H9 (cell line): ENCODE results near the gene RABL6. TPM values are rescaled to one million over a fixed set of nuclear protein-coding genes. Genes with fewer than 3 reads are reported as not detected.

Source experiments
- DNase-seq: peaks from one replicate; pipeline ENCODE4 v3.0.0-alpha.2; 2017
- H2AFZ ChIP-seq: one replicate; pipeline ENCODE4 v1.6.1; 2013; ENCODE audit warnings: mild to moderate bottlenecking, low read length, control low read depth, moderate library complexity
- H2AK5ac ChIP-seq: 2 replicates; pipeline ENCODE4 v1.6.1; 2013; ENCODE audit warnings: low read length, control low read depth, mixed read lengths; ENCODE audit not compliant: insufficient read length
- H2BK120ac ChIP-seq: one replicate; pipeline ENCODE4 v1.6.1; 2013; ENCODE audit warnings: low read depth, mild to moderate bottlenecking, low read length, control low read depth, inconsistent platforms; ENCODE audit not compliant: poor library complexity, severe bottlenecking
- H2BK12ac ChIP-seq: 2 replicates; pipeline ENCODE4 v1.6.1; 2013; ENCODE audit warnings: low read length, control low read depth, mixed read lengths, low read depth; ENCODE audit not compliant: insufficient read length
- H2BK15ac ChIP-seq: 2 replicates; pipeline ENCODE4 v1.6.1; 2013; ENCODE audit warnings: low read depth, low read length, control low read depth
- H2BK20ac ChIP-seq: one replicate; pipeline ENCODE4 v1.6.1; 2013; ENCODE audit warnings: low read depth, mild to moderate bottlenecking, low read length, control low read depth, inconsistent platforms; ENCODE audit not compliant: poor library complexity, severe bottlenecking
- H2BK5ac ChIP-seq: 2 replicates; pipeline ENCODE4 v1.6.1; 2013; ENCODE audit warnings: low read length, control low read depth, mixed read lengths; ENCODE audit not compliant: insufficient read length
- H3K14ac ChIP-seq: 2 replicates; pipeline ENCODE4 v1.6.1; 2013; ENCODE audit warnings: low read length, control low read depth; ENCODE audit not compliant: insufficient read depth
- H3K18ac ChIP-seq: 2 replicates; pipeline ENCODE4 v1.6.1; 2013; ENCODE audit warnings: low read depth, mild to moderate bottlenecking, mixed read lengths, low read length, control low read depth; ENCODE audit not compliant: insufficient read length
- H3K23ac ChIP-seq: 2 replicates; pipeline ENCODE4 v1.6.1; 2013; ENCODE audit warnings: low read length, control low read depth, mixed read lengths, low read depth; ENCODE audit not compliant: insufficient read length
- H3K23me2 ChIP-seq: 2 replicates; pipeline ENCODE4 v1.6.1; 2013; ENCODE audit warnings: low read depth, mild to moderate bottlenecking, mixed read lengths, low read length, control low read depth; ENCODE audit not compliant: insufficient read length, poor library complexity, severe bottlenecking
- H3K27ac ChIP-seq: 2 replicates; pipeline ENCODE4 v1.5.1; 2013; ENCODE audit warnings: low read length, control low read depth, mixed read lengths, low read depth; ENCODE audit not compliant: insufficient read length
- H3K27me3 ChIP-seq: 2 replicates; pipeline ENCODE4 v1.6.1; 2013; ENCODE audit warnings: low read length, control low read depth, inconsistent platforms; ENCODE audit not compliant: insufficient read depth
- H3K4ac ChIP-seq: 2 replicates; pipeline ENCODE4 v1.6.1; 2013; ENCODE audit warnings: low read depth, mild to moderate bottlenecking, control low read depth, inconsistent platforms, low read length, moderate library complexity
- H3K4me1 ChIP-seq: 2 replicates; pipeline ENCODE4 v1.6.1; 2013; ENCODE audit warnings: low read length, control low read depth, inconsistent platforms; ENCODE audit not compliant: insufficient read depth
- H3K4me2 ChIP-seq: 2 replicates; pipeline ENCODE4 v1.6.1; 2013; ENCODE audit warnings: low read length, control low read depth, mixed read lengths; ENCODE audit not compliant: insufficient read length, insufficient read depth
- H3K56ac ChIP-seq: 2 replicates; pipeline ENCODE4 v1.6.1; 2013; ENCODE audit warnings: low read depth, mild to moderate bottlenecking, mixed read lengths, low read length, control low read depth; ENCODE audit not compliant: insufficient read length
- H3K79me1 ChIP-seq: 2 replicates; pipeline ENCODE4 v1.6.1; 2013; ENCODE audit warnings: low read depth, mild to moderate bottlenecking, moderate library complexity, low read length, control low read depth, inconsistent platforms; ENCODE audit not compliant: insufficient read depth, poor library complexity, severe bottlenecking
- H3K79me2 ChIP-seq: 2 replicates; pipeline ENCODE4 v1.6.1; 2013; ENCODE audit warnings: low read length, control low read depth, inconsistent platforms; ENCODE audit not compliant: insufficient read depth
- H3K9ac ChIP-seq: 2 replicates; pipeline ENCODE4 v1.6.1; 2013; ENCODE audit warnings: low read length, control low read depth, mixed read lengths; ENCODE audit not compliant: insufficient read length; ENCODE audit errors: extremely low read depth
- H3K9me3 ChIP-seq: one replicate; pipeline ENCODE4 v1.6.1; 2013; ENCODE audit warnings: low read depth, low read length, inconsistent platforms; ENCODE audit not compliant: control insufficient read depth
- H3T11ph ChIP-seq: one replicate; pipeline ENCODE4 v1.6.1; 2013; ENCODE audit warnings: mild to moderate bottlenecking, low read length, control low read depth, inconsistent platforms
- H4K20me1 ChIP-seq: one replicate; pipeline ENCODE4 v1.6.1; 2013; ENCODE audit not compliant: control insufficient read depth, insufficient read length, insufficient read depth
- H4K5ac ChIP-seq: 2 replicates; pipeline ENCODE4 v1.6.1; 2013; ENCODE audit warnings: low read depth, mild to moderate bottlenecking, mixed read lengths, low read length, control low read depth; ENCODE audit not compliant: insufficient read length
- H4K8ac ChIP-seq: replicated peaks from 2 replicates; pipeline ENCODE4 v1.6.1; 2013; ENCODE audit warnings: low read length, control low read depth, mixed read lengths, low read depth; ENCODE audit not compliant: insufficient read length
- H4K91ac ChIP-seq: 2 replicates; pipeline ENCODE4 v1.6.1; 2013; ENCODE audit warnings: low read depth, mild to moderate bottlenecking, moderate library complexity, mixed read lengths, low read length, control low read depth; ENCODE audit not compliant: insufficient read length
- H3K27ac Mint-ChIP-seq, 3 experiments: 2 replicates in 2 of 3; 3 replicates in 1 of 3; pipeline ENCODE4 v1.8.0; 2020 to 2021; ENCODE audit warnings: mixed read lengths in 3 of 3, mild to moderate bottlenecking in 1 of 3, moderate library complexity in 1 of 3
- H3K27me3 Mint-ChIP-seq: 2 replicates; pipeline ENCODE4 v1.8.0; 2021; ENCODE audit warnings: low read depth, mild to moderate bottlenecking, moderate library complexity, mixed read lengths
- H3K36me3 Mint-ChIP-seq, 3 experiments: 2 replicates in 2 of 3; 3 replicates in 1 of 3; pipeline ENCODE4 v1.8.0; 2020 to 2021; ENCODE audit warnings: low read depth in 3 of 3, mixed read lengths in 3 of 3; ENCODE audit not compliant: insufficient read depth in 1 of 3
- H3K4me1 Mint-ChIP-seq, 2 experiments: 2 replicates each; pipeline ENCODE4 v1.8.0; 2020; ENCODE audit warnings: mixed read lengths in 2 of 2
- H3K4me3 Mint-ChIP-seq, 2 experiments: 2 replicates in 1 of 2; 3 replicates in 1 of 2; pipeline ENCODE4 v1.8.0; 2020 to 2021; ENCODE audit warnings: mild to moderate bottlenecking in 2 of 2, mixed read lengths in 2 of 2, moderate library complexity in 1 of 2
- H3K9me3 Mint-ChIP-seq, 2 experiments: 2 replicates in 1 of 2; 3 replicates in 1 of 2; pipeline ENCODE4 v1.8.0; 2020; ENCODE audit warnings: mild to moderate bottlenecking in 2 of 2, mixed read lengths in 2 of 2, moderate library complexity in 1 of 2
- WGBS: extraction: QIAGEN DNeasy Blood & Tissue Kit; methylation state at CpG from one replicate; pipeline ENCODE4 v1.1.7; 2013; ENCODE audit warnings: missing lambda C conversion rate, low lambda C conversion rate, mixed read lengths; ENCODE audit not compliant: insufficient read length; ENCODE audit errors: extremely low coverage; 5-methylcytosine and 5-hydroxymethylcytosine counted together
- total RNA-seq: library from RNA; stranded (reverse); gene quantifications from 2 replicates; pipeline ENCODE4 v1.2.1, GENCODE V29; 2021
- TF ChIP-seq, protein P1 (sequence below): fragments of 200-600 bp; sonication (generic); conservative IDR thresholded peaks from 3 replicates; pipeline ENCODE4 v1.8.0; 2021; ENCODE audit warnings: antibody characterized with exemption, mild to moderate bottlenecking

RABL6 gene
- total RNA-seq, 1 experiment from 2014 or later = 108 TPM

DNA sequence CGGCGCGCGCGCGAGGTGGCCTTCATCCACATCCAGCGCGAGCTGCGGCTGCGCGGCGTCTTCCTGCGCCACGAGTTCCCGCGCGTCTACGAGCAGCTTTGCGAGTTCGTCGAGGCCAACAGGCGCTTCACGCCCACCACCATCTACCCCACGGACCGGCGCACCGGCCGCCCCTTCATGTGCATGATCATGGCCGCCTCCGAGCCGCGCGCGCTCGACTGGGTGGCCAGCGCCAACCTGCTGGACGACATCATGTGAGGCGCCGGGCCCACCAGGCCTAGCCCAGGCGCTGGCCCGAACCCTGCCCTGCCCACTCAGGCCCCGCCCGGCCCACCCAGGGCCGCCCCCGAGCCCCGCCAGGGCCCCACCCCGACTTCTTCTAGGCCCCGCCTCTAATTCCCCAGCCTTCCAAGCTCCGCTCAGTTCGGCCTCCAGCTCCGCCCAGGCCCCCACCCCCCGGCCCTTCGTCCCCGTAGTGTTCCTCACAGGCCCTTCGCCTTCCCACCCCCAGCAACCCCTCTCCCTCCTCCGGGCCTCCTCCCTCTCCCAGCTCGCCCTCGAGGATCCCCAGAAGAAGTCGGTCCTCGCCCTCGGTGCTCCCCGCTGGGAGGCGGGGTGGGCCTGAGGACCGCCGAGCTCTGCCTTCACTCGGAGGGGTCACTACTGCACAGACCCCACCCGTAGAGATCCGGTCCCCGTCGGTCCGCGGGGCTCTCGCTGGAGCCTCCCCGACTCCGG is 39.5 kb downstream of the RABL6 start:
- Histone ChIP-seq H3K23ac (no peak overlapping the region), H3K56ac (no peak overlapping the region), H3K27me3 (no peaks in the 10 kb centered on the region), H2BK20ac (no peak overlapping the region), H3K79me2 (no peaks in the 10 kb centered on the region), H3K14ac (no peak overlapping the region), H4K20me1 (no peaks in the 10 kb centered on the region), H3K27ac (no peak overlapping the region), H2BK12ac (no peak overlapping the region), H3K4me2 (peak overlapping the region; percentile 78), H2AFZ (no peak overlapping the region), H3K79me1 (no peaks in the 10 kb centered on the region), H3K9me3 (no peaks in the 10 kb centered on the region), H2BK5ac (no peak overlapping the region), H4K5ac (no peak overlapping the region), H2BK15ac (no peak overlapping the region), H4K8ac (no peak overlapping the region), H3K18ac (no peak overlapping the region), H2AK5ac (no peak overlapping the region), H3K23me2 (peaks cover 8% of the 10 kb centered on the region), H3T11ph (no peak overlapping the region), H4K91ac (no peak overlapping the region), H3K4me1 (no peaks in the 10 kb centered on the region), H3K4ac (no peak overlapping the region), H3K9ac (no peak overlapping the region), H2BK120ac (no peak overlapping the region)
- peaks cover 0 to 11% (median 10%) of the 10 kb centered on the region in 3 experiments; a peak in 4 of 7 replicates for H3K36me3 Mint-ChIP-seq
- peak overlapping the region; percentile 91 to 93 for H3K4me3 Mint-ChIP-seq
- peak overlapping the region in 2 of 3 experiments; percentile 51 to 77; a peak in 3 of 7 replicates for H3K27ac Mint-ChIP-seq
- H3K27me3 Mint-ChIP-seq = peaks cover 4% of the 10 kb centered on the region
- peaks cover 2 to 11% of the 10 kb centered on the region in 2 experiments; a peak in 3 of 4 replicates for H3K4me1 Mint-ChIP-seq
- TF ChIP-seq, protein P1, sequence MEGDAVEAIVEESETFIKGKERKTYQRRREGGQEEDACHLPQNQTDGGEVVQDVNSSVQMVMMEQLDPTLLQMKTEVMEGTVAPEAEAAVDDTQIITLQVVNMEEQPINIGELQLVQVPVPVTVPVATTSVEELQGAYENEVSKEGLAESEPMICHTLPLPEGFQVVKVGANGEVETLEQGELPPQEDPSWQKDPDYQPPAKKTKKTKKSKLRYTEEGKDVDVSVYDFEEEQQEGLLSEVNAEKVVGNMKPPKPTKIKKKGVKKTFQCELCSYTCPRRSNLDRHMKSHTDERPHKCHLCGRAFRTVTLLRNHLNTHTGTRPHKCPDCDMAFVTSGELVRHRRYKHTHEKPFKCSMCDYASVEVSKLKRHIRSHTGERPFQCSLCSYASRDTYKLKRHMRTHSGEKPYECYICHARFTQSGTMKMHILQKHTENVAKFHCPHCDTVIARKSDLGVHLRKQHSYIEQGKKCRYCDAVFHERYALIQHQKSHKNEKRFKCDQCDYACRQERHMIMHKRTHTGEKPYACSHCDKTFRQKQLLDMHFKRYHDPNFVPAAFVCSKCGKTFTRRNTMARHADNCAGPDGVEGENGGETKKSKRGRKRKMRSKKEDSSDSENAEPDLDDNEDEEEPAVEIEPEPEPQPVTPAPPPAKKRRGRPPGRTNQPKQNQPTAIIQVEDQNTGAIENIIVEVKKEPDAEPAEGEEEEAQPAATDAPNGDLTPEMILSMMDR = no peak
- peak; percentile 93 for DNase-seq
- no CpG with 5 or more reads among the region's 75 CpGs for WGBS
- H3K9me3 Mint-ChIP-seq = no peaks in the 10 kb centered on the region
